ENCODE data around the gene DTYMK.

GRCh38 chr2:241686650-241687425 is at the start of gene DTYMK:
- TF ChIP-seq CTCF (IDR thresholded peaks at IDR 0.05) (peak in 1 of 3 experiments; percentile 14), POLR2A (IDR thresholded peaks at IDR 0.05) (no peak)

Measured in testis (tissue), 2 donors.